Measurements from ENCODE around the gene RBM4B. TPM values are rescaled to one million over a fixed set of nuclear protein-coding genes. Genes with fewer than 3 reads are reported as not detected.
A peak's percentile ranks its signal among the peaks of the same experiment; 100 is the strongest.

The RBM4B gene
- total RNA-seq, 2 donors from 2014 or later, result 15.5 to 40.7 TPM

DNA sequence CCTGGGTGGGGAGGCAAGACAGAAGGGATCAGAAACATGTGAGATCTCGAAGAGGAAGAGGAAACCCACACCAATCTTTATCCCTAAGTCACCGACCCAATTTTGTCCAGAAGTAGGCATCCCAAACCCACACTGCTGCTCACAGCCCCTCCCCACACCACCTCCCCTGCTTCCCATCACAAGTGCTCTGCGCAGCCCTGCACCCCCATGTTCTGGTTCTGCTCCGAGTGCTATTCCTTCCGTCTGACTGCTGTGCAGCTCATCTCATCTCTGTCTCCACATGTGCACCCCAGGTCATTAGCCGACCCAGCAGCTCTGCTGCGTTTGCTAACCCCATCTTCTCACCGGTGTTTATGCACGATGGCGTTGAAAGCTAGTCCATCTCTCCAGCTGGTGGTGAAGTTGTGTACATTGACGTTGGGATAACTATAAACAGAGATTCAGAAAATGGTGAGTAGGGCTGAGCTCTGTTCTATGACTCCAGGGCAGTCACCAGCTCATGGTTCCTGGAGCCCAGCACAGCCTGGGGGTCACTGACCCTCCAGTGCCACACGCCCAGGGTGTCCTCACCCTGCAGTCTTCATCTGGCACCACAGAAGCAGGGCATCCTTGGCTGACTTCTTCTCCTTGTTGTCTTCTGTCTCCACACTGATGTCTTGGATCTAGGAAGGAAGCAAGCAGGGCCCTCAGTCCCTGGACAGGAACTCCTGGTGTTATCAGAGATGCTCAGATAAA is 36.2 kb upstream of the RBM4B start:
- WGBS, result 86% methylated on average over 12 of the region's 12 CpGs
- intact Hi-C loops (cut with DNase I), result no loop called here
- no peak for TF ChIP-seq POLR2A (IDR thresholded peaks at IDR 0.05)
- TF ChIP-seq, protein P1, sequence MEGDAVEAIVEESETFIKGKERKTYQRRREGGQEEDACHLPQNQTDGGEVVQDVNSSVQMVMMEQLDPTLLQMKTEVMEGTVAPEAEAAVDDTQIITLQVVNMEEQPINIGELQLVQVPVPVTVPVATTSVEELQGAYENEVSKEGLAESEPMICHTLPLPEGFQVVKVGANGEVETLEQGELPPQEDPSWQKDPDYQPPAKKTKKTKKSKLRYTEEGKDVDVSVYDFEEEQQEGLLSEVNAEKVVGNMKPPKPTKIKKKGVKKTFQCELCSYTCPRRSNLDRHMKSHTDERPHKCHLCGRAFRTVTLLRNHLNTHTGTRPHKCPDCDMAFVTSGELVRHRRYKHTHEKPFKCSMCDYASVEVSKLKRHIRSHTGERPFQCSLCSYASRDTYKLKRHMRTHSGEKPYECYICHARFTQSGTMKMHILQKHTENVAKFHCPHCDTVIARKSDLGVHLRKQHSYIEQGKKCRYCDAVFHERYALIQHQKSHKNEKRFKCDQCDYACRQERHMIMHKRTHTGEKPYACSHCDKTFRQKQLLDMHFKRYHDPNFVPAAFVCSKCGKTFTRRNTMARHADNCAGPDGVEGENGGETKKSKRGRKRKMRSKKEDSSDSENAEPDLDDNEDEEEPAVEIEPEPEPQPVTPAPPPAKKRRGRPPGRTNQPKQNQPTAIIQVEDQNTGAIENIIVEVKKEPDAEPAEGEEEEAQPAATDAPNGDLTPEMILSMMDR (IDR thresholded peaks at IDR 0.05), result no peak
- TF ChIP-seq POLR2AphosphoS5 (IDR thresholded peaks at IDR 0.05), result no peak
- Histone ChIP-seq H3K9me3 (no peaks in the 10 kb centered on the region), H3K4me3 (no peak overlapping the region), H3K27ac (no peak overlapping the region), H3K4me1 (replicated peaks) (no peaks in the 10 kb centered on the region), H3K36me3 (no peaks in the 10 kb centered on the region), H3K27me3 (replicated peaks; ENCODE audit: insufficient read depth) (no peaks in the 10 kb centered on the region)
- no peak for DNase-seq (ENCODE audit: low spot score)

DNA sequence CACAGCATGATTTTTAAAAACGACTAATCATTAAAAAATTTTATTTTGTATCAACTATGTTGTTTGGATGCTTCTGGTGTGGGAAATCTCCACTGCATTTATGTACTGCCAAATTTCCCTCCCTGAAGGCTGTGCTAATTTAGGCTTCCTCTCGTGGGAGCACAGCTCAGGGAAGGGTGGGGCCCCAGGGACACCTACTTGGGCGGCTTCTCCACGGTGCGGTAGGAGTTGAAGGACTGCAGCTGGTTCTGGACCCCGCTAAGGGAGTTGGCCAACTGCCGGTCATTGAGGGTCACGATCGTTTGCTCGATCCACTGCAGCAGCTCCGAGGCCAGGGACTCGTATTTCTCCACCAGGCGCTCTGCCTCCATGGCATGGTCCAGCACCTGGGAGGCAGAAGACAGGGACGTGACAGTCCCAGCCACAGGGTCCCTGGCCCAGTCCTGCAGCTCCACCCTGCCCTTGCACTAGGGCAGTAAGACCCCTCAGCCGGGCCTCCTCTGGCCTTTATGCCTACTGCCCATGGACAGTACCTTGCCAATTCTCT is 32.8 kb upstream of the RBM4B start:
- Histone ChIP-seq H3K27ac (no peak overlapping the region), H3K9me3 (no peaks in the 10 kb centered on the region), H3K27me3 (replicated peaks; ENCODE audit: insufficient read depth) (no peaks in the 10 kb centered on the region), H3K4me1 (replicated peaks) (no peaks in the 10 kb centered on the region), H3K4me3 (no peak overlapping the region), H3K36me3 (no peaks in the 10 kb centered on the region)
- WGBS, result 91% methylated on average over 15 of the region's 15 CpGs
- intact Hi-C loops (cut with DNase I), result no loop called here
- DNase-seq (ENCODE audit: low spot score), result no peak
- TF ChIP-seq POLR2A (IDR thresholded peaks at IDR 0.05) (no peak), POLR2AphosphoS5 (IDR thresholded peaks at IDR 0.05) (no peak)
- TF ChIP-seq, protein P1 (IDR thresholded peaks at IDR 0.05), result no peak

DNA sequence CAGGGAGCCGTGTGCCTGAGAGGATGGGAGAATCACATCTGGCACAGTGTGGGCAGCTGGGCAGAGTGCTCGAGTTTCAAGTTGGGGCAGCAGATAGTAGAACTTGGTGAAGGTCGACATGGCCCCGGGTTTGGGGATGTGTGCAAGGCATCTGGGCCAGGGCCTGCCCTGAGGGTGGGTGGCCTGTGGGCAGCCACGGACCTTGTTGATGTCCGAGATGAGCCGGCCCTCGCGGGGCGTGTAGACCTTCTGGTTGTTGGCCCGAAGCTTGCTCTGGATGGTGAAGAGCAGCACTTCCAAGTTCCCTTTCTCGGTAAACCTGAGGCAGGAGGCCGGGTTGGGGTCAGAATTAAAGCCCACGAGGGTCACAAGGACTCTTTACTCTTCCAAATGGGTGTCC is 31.0 kb upstream of the RBM4B start:
- H3K27ac ChIP-seq, result no peak overlapping the region
- TF ChIP-seq, protein P1 (IDR thresholded peaks at IDR 0.05), result no peak
- TF ChIP-seq POLR2A (IDR thresholded peaks at IDR 0.05) (no peak), POLR2AphosphoS5 (IDR thresholded peaks at IDR 0.05) (no peak)
- WGBS, result 92% methylated on average over 14 of the region's 14 CpGs

DNA sequence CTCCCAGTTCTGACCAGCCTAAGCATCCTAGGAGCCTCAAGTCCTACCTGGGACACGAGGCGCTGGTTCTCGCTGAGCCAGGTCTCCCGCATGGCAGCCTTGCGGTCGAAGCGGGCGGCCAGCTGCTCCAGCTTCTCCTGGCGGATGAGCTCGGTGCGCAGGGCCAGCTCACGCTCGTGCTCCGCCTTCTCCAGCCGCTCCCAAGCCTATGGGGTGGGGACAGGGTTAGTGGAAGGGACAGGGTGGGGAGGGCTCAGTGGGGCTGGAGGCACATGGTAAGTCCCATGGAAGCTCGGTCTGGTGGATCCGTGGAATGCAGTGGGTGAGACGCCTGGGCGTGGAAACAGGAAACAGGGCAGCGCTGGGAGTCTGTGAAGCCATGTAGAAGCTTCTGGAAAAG is 30.4 kb upstream of the RBM4B start:
- Histone ChIP-seq H3K4me1 (replicated peaks) (no peaks in the 10 kb centered on the region), H3K27ac (no peak overlapping the region), H3K9me3 (no peaks in the 10 kb centered on the region), H3K4me3 (no peak overlapping the region), H3K27me3 (replicated peaks; ENCODE audit: insufficient read depth) (no peaks in the 10 kb centered on the region), H3K36me3 (no peaks in the 10 kb centered on the region)
- TF ChIP-seq POLR2AphosphoS5 (IDR thresholded peaks at IDR 0.05), result no peak
- TF ChIP-seq POLR2A (IDR thresholded peaks at IDR 0.05), result no peak
- TF ChIP-seq, protein P1 (IDR thresholded peaks at IDR 0.05), result no peak
- 95% methylated on average over 20 of the region's 20 CpGs for WGBS
- intact Hi-C loops (cut with DNase I), result no loop called here
- DNase-seq (ENCODE audit: low spot score), result no peak

More for the DNA sequence above, 31.0 kb upstream of the RBM4B start:
- no peak for DNase-seq (ENCODE audit: low spot score)
- Histone ChIP-seq H3K9me3 (no peaks in the 10 kb centered on the region), H3K27me3 (replicated peaks; ENCODE audit: insufficient read depth) (no peaks in the 10 kb centered on the region), H3K36me3 (no peaks in the 10 kb centered on the region), H3K4me1 (replicated peaks) (no peaks in the 10 kb centered on the region), H3K4me3 (no peak overlapping the region)
- intact Hi-C loops (cut with DNase I), result no loop called here

DNA sequence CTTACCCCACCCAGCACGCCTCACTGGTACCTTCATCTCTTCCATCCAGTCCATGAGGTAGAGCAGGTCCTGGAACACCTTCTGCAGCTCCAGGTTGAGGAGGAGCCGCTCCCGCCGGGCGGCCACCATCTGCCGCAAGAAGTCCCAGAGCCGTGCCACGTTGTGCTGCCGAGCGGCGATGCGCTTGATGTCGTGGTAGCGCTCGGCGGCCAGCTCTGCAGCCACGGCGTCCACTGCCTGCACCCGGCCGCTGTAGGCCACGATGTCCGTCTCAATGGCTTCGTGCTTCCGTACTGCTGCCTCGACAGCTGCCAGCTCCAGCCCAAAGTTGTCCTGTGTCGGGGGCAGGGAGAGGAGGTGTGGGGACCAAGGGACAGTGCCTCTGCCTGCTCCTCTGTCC is 29.8 kb upstream of the RBM4B start:
- TF ChIP-seq POLR2A (IDR thresholded peaks at IDR 0.05) (no peak), POLR2AphosphoS5 (IDR thresholded peaks at IDR 0.05) (no peak)
- TF ChIP-seq, protein P1 (IDR thresholded peaks at IDR 0.05), result no peak

More for the DNA sequence above, 29.8 kb upstream of the RBM4B start:
- no peak overlapping the region for H3K4me3 ChIP-seq
- H3K9me3 ChIP-seq, result no peaks in the 10 kb centered on the region
- no peak for DNase-seq (ENCODE audit: low spot score)
- intact Hi-C loops (cut with DNase I), result no loop called here
- no peaks in the 10 kb centered on the region for H3K36me3 ChIP-seq
- H3K27ac ChIP-seq, result peak overlapping the region in 1 of 2 donors; percentile 30
- H3K4me1 ChIP-seq (replicated peaks), result no peaks in the 10 kb centered on the region
- 97% methylated on average over 26 of the region's 26 CpGs for WGBS
- H3K27me3 ChIP-seq (replicated peaks; ENCODE audit: insufficient read depth), result no peaks in the 10 kb centered on the region

Measured in prostate gland (tissue), 2 donors.